Measurements from ENCODE around the gene NFATC4.
"Not testable (repeated sequence)": the region's sequence is repeated elsewhere in the genome, so short reads cannot be mapped to it uniquely, and the experiment has no call there.

Gene NFATC4

GRCh38 chr14:24378981-24379906, 11.3 kb downstream of the NFATC4 start:
- no peaks in the 10 kb centered on the region for H3K4me1 Mint-ChIP-seq (ENCODE audit: low read depth)
- H3K9me3 Mint-ChIP-seq: no peaks in the 10 kb centered on the region
- peaks cover 11% of the 10 kb centered on the region for H3K27me3 Mint-ChIP-seq (ENCODE audit: low read depth)
- H3K27ac Mint-ChIP-seq: no peak overlapping the region
- H3K4me3 Mint-ChIP-seq: no peak overlapping the region
- H3K36me3 Mint-ChIP-seq (ENCODE audit: low read depth): no peaks in the 10 kb centered on the region
- no peak for DNase-seq (ENCODE audit: low spot score)

GRCh38 chr14:24379907-24380730, 12.1 kb downstream of the NFATC4 start:
- Mint-ChIP-seq H3K27ac (no peak overlapping the region), H3K4me1 (ENCODE audit: low read depth) (no peaks in the 10 kb centered on the region), H3K27me3 (ENCODE audit: low read depth) (peaks cover 11% of the 10 kb centered on the region), H3K9me3 (no peaks in the 10 kb centered on the region), H3K4me3 (no peak overlapping the region), H3K36me3 (ENCODE audit: low read depth) (no peaks in the 10 kb centered on the region)
- no peak for DNase-seq (ENCODE audit: low spot score)

GRCh38 chr14:24381363-24382063, 13.5 kb downstream of the NFATC4 start:
- Mint-ChIP-seq H3K27me3 (ENCODE audit: low read depth) (peaks cover 10% of the 10 kb centered on the region), H3K27ac (no peak overlapping the region), H3K9me3 (no peaks in the 10 kb centered on the region), H3K36me3 (ENCODE audit: low read depth) (no peaks in the 10 kb centered on the region), H3K4me3 (no peak overlapping the region), H3K4me1 (ENCODE audit: low read depth) (no peaks in the 10 kb centered on the region)
- no peak for DNase-seq (ENCODE audit: low spot score)

GRCh38 chr14:24382064-24382371, 14.0 kb downstream of the NFATC4 start:
- Mint-ChIP-seq H3K36me3 (ENCODE audit: low read depth) (no peaks in the 10 kb centered on the region), H3K9me3 (no peaks in the 10 kb centered on the region), H3K27me3 (ENCODE audit: low read depth) (peaks cover 10% of the 10 kb centered on the region), H3K27ac (no peak overlapping the region), H3K4me3 (no peak overlapping the region), H3K4me1 (ENCODE audit: low read depth) (no peaks in the 10 kb centered on the region)
- DNase-seq (ENCODE audit: low spot score): no peak

- DNase-seq (ENCODE audit: low spot score): no peak
- no peaks in the 10 kb centered on the region for H3K4me1 Mint-ChIP-seq (ENCODE audit: low read depth)
- no peaks in the 10 kb centered on the region for H3K36me3 Mint-ChIP-seq (ENCODE audit: low read depth)
- no peaks in the 10 kb centered on the region for H3K9me3 Mint-ChIP-seq
- no peak overlapping the region for H3K27ac Mint-ChIP-seq
- no peak overlapping the region for H3K4me3 Mint-ChIP-seq
- H3K27me3 Mint-ChIP-seq (ENCODE audit: low read depth): peaks cover 17% of the 10 kb centered on the region
Measured at GRCh38 chr14:24384169-24384568, 16.2 kb downstream of the NFATC4 start.

GRCh38 chr14:24385524-24385923, 17.5 kb downstream of the NFATC4 start:
- no peak overlapping the region for H3K4me3 Mint-ChIP-seq
- no peaks in the 10 kb centered on the region for H3K36me3 Mint-ChIP-seq (ENCODE audit: low read depth)
- peaks cover 22% of the 10 kb centered on the region for H3K27me3 Mint-ChIP-seq (ENCODE audit: low read depth)
- H3K9me3 Mint-ChIP-seq: no peaks in the 10 kb centered on the region
- no peak overlapping the region for H3K27ac Mint-ChIP-seq
- DNase-seq (ENCODE audit: low spot score): no peak
- H3K4me1 Mint-ChIP-seq (ENCODE audit: low read depth): no peaks in the 10 kb centered on the region

GRCh38 chr14:24387009-24387345, 19.0 kb downstream of the NFATC4 start:
- H3K4me3 Mint-ChIP-seq: no peak overlapping the region

GRCh38 chr14:24387579-24387978, 19.6 kb downstream of the NFATC4 start:
- H3K4me3 Mint-ChIP-seq; H3K9me3 Mint-ChIP-seq; H3K36me3 Mint-ChIP-seq (ENCODE audit: low read depth); H3K4me1 Mint-ChIP-seq (ENCODE audit: low read depth); H3K27ac Mint-ChIP-seq; DNase-seq (ENCODE audit: low spot score): not testable (repeated sequence)
- H3K27me3 Mint-ChIP-seq (ENCODE audit: low read depth): peaks cover 31% of the 10 kb centered on the region

More at GRCh38 chr14:24387009-24387345, 19.0 kb downstream of the NFATC4 start:
- DNase-seq (ENCODE audit: low spot score): no peak
- no peaks in the 10 kb centered on the region for H3K36me3 Mint-ChIP-seq (ENCODE audit: low read depth)
- no peak overlapping the region for H3K27ac Mint-ChIP-seq
- peaks cover 32% of the 10 kb centered on the region for H3K27me3 Mint-ChIP-seq (ENCODE audit: low read depth)
- no peaks in the 10 kb centered on the region for H3K4me1 Mint-ChIP-seq (ENCODE audit: low read depth)
- H3K9me3 Mint-ChIP-seq: no peaks in the 10 kb centered on the region

GRCh38 chr14:24388474-24389179, 20.6 kb downstream of the NFATC4 start:
- Mint-ChIP-seq H3K4me3 (no peak overlapping the region), H3K27ac (no peak overlapping the region), H3K36me3 (ENCODE audit: low read depth) (no peaks in the 10 kb centered on the region), H3K27me3 (ENCODE audit: low read depth) (peaks cover 30% of the 10 kb centered on the region), H3K4me1 (ENCODE audit: low read depth) (no peaks in the 10 kb centered on the region), H3K9me3 (no peaks in the 10 kb centered on the region)
- DNase-seq (ENCODE audit: low spot score): no peak

- Mint-ChIP-seq H3K27ac (no peak overlapping the region), H3K4me3 (no peak overlapping the region), H3K27me3 (ENCODE audit: low read depth) (peaks cover 31% of the 10 kb centered on the region), H3K9me3 (no peaks in the 10 kb centered on the region), H3K4me1 (ENCODE audit: low read depth) (no peaks in the 10 kb centered on the region), H3K36me3 (ENCODE audit: low read depth) (no peaks in the 10 kb centered on the region)
- DNase-seq (ENCODE audit: low spot score): no peak
Measured at GRCh38 chr14:24389226-24389848, 21.4 kb downstream of the NFATC4 start.

GRCh38 chr14:24390701-24391468, 22.9 kb downstream of the NFATC4 start:
- Mint-ChIP-seq H3K36me3 (ENCODE audit: low read depth) (no peaks in the 10 kb centered on the region), H3K4me3 (no peak overlapping the region), H3K4me1 (ENCODE audit: low read depth) (no peaks in the 10 kb centered on the region), H3K9me3 (no peaks in the 10 kb centered on the region), H3K27ac (no peak overlapping the region), H3K27me3 (ENCODE audit: low read depth) (peaks cover 33% of the 10 kb centered on the region)
- no peak for DNase-seq (ENCODE audit: low spot score)

- no peak overlapping the region for H3K27ac Mint-ChIP-seq
- H3K27me3 Mint-ChIP-seq (ENCODE audit: low read depth): peaks cover 44% of the 10 kb centered on the region
- H3K36me3 Mint-ChIP-seq (ENCODE audit: low read depth): no peaks in the 10 kb centered on the region
- no peak for DNase-seq (ENCODE audit: low spot score)
- H3K9me3 Mint-ChIP-seq: no peaks in the 10 kb centered on the region
- no peaks in the 10 kb centered on the region for H3K4me1 Mint-ChIP-seq (ENCODE audit: low read depth)
- no peak overlapping the region for H3K4me3 Mint-ChIP-seq
Measured at GRCh38 chr14:24392325-24393091, 24.5 kb downstream of the NFATC4 start.

All from T-helper 2 cell treated with Interferon-gamma antibody and Interleukin-4, amounts not matched to agents 5 μg/mL and 100 μg/mL, for 36 hours (primary cell).